Activated gamma-delta T cell treated with Interleukin-2 at 50 U/mL for 16 hours (primary cell): ENCODE measurements around the gene ERBIN.
"Not testable (repeated sequence)": the region's sequence is repeated elsewhere in the genome, so short reads cannot be mapped to it uniquely, and the experiment has no call there.

ENCODE experiments used
- DNase-seq: peaks from one replicate; pipeline ENCODE4 v3.0.0-alpha.2; 2020

ERBIN gene

GRCh38 chr5:66010476-66010875 is 84.1 kb downstream of the ERBIN start:
- DNase-seq, result no peak

DNA sequence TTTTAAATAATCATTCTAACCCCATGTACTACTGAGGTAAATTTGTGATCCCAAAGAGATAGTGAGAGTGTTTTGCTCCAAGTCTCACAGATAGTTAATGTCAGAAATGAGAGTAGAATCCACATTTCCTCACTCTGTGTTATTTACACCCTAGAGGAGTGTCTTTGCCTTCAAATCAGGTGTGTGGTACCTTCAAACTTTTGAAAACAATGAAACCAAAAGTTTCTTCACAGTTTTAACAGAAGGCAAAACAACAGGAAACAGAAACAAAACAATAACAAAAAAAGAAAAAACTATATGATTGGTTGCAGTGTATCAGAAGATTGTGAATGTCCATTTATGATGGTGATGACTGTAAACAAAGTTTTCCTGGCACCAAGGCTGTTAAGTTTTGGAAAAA is 85.9 kb downstream of the ERBIN start:
- no peak for DNase-seq

DNA sequence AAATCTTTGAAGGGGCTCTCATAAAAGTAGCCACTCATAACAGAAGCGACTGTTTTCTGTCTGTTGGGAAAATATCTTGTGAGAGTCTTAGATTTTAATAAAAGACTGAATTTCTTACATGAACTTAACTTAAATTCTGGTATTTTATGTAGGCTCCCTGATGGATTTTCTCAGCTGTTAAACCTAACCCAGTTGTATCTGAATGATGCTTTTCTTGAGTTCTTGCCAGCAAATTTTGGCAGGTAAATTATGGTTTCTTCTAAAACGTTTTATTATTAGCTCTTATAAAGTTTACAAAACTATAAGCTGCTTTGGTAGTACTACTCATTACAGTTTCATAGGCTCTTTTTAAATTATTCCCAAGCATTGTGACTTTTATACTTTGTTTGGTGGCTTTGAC is 87.0 kb downstream of the ERBIN start:
- no peak for DNase-seq

DNA sequence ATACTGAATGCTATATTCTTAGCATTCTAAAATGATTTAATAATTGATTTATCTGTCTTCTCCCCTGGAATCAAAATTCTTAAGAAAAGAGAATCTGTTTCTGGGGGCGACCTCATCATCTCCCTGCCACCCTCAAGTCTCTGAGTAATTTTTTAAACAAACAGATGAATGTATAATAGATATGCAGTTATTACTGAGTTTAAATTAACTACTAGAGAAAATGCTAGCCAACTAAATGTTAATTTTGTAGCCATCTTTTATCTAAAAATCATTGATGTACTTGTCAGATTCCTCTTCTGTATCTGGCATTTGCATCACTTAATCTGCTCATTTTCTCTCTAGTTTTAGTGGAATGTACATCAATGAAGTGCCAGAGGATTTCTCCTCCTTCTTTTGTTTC is 87.5 kb downstream of the ERBIN start:
- DNase-seq, result no peak

DNA sequence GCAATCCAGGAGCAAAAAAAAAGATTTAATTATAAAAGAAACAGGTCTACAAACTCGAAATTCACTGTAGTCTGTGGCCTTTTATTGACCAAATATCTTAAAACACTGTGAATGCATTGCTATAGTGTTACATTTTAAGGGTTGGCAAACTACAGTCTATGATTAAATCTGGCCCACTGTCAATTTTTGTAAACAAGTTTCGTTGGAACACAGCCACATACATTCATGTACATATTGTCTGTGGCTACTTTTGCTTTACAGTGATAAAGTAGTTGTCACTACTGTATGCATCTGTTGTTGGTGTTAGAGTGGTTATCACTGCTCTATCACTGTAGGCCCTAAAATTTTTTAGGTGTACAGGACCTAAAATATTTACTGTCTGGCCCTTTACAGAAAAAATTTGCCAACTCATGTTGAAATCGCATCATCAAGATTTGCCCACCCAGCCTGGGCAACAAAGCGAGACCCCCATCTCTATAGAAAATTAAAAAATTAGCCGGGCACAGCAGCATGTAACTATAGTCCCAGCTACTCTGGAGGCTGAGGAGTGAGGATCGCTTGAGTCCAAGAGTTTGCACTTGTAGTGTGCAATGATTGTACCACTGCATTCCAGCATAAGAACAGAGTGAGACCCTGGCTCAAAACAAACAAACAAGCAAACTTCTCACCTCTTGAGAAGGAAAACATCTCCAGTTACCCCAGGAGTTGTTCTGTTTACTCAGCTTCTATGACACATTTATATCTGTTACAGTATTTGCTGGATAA is 89.0 kb downstream of the ERBIN start:
- no peak for DNase-seq

DNA sequence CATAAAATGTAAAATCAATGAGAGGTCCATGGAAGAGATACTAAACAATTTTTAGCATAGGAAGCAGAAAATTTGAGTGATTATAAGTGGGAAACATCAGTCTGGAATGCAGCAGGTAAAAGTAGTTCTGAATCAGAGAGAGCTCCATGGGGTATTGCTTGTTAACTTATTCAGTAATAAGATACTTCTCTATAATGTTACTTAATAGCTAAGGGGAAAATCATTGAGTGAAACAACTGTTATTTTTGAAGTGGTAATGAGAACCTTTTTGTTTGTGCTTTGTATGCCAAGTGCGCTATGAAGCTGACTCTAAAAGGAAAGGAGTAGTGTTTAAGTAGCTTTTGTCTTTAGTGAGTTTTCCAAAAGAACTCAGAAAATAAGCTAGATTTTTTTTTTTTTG is 95.2 kb downstream of the ERBIN start:
- DNase-seq, result no peak

DNA sequence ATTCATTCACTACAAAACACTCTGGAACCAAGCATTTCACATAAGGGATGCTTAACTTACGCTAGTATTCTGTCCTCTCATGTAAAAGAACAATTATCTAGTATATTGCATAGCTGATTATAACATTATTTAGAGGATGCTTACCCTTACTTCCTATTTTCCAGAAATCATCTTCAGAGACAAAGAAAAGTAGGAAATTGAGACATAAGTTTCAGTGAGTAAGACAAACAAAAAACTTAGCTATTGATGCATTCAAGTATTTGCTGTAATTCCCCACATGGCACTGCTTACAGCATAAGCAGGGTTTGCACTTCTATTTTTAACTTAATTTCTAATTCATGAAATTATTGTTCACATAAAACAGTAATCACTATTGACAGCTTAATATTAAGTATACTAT is 112.9 kb downstream of the ERBIN start:
- no peak for DNase-seq

- DNase-seq, result no peak
Observed at GRCh38 chr5:66039701-66040100, 113.3 kb downstream of the ERBIN start.

DNA sequence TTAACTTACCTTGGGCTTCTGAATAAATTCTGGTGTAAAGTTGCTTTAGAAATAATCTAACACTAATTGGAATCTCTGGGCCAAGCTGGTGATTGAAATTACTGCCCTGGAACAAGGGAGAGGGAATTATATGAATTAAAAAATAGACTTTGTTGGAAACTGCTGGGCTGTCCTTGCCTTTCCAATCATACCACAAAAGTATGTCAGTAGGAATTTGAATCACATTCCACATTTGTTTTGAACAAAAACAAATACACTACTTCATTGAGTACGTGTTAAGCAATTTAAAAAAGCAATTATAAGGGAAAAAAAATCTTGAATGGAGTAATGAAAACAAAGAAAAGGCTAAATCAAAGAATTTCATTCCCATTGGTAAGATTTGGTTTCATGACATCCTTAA is 115.3 kb downstream of the ERBIN start:
- no peak for DNase-seq

GRCh38 chr5:66057239-66057638 is 130.9 kb downstream of the ERBIN start:
- DNase-seq, result no peak

GRCh38 chr5:66061320-66061719 is 134.9 kb downstream of the ERBIN start:
- DNase-seq, result not testable (repeated sequence)

DNA sequence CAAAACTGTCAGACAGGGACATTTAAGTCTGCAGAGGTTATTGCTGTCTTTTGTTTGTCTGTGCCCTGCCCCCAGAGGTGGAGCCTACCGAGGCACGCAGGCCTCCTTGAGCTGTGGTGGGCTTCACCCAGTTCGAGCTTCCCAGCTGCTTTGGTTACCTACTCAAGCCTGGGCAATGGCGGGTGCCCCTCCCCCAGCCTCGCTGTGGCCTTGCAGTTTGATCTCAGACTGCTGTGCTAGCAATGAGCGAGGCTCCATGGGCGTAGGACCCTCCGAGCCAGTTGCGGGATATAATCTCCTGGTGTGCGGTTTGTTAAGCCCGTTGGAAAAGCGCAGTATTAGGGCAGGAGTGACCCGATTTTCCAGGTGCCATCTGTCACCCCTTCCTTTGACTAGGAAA is 136.7 kb downstream of the ERBIN start:
- DNase-seq, result not testable (repeated sequence)

GRCh38 chr5:66066826-66067225 is 140.5 kb downstream of the ERBIN start:
- DNase-seq, result no peak

DNA sequence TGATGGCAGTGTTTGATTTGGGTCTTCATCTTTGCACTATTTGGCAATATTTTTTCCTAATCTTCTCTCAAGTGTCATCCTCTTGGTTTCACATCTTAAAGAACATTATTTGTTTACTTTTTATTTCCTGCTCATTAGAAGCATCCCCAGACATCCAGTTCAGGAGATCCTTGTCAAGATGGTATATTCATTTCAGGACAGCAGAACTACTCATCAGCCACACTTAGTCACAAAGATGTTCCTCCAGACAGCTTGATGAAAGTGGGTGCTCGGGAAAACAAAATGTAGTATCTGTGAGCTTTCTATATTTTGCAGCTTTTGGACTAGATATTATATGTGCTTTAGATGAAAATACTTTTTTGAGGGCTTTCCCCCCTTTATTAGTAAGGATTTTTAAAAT is 145.7 kb downstream of the ERBIN start:
- DNase-seq, result no peak

- DNase-seq, result no peak
Observed at GRCh38 chr5:66074901-66075300, 148.5 kb downstream of the ERBIN start.

DNA sequence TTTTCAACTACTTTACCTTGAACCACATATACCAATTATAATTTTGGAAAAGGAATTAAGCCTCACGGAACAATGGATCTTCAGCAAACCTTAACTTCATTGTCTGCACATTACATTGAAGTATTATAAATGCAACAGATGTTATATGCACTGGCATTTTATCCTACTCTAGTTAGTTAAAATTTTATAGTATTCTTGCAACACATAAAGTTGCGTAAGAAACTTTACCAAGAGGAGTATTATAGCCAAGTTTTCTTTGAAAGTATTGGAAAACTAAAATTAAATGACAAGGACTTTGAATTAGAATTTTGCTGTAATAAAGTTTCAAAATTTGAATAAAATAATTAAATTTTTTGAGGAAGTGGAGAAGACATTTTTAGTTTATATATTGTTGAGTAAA is 154.3 kb downstream of the ERBIN start:
- no peak for DNase-seq

DNA sequence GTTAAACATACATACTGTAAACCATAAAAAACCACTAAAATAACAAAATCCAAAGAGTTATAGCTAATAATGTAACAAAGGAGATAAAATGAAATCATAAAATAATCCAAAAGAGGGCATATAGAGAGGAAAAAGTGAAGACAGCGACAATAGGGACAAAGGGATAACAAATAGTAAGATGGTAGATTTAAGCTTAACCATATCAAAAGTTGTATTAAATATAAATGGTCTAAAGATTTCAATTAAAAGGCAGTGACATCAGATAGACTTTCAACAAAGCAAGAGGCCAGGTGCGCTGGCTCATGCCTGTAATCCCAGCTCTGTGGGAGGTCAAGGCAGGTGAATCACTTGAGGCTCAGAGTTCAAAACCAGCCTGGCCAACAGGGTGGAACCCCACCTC is 163.0 kb downstream of the ERBIN start:
- DNase-seq, result no peak

DNA sequence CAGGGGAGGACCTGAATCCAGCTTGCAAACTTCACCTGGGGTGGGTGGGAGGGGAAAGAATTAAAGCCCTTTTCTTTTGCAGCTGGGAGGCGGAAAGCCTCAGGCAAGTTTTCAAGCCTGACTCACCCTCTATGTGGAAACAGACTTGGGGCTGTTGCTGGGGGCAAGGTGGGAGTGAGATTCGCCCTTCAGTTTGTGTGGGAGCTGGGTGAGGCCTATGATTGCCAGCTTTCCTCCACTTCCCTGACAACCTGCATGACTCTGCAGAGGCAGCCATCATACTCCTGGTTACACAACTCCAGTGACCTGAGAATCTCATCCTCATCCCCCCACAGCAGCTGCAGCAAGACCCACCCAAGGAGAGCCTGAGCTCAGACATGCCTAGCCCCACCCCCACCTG is 174.5 kb downstream of the ERBIN start:
- DNase-seq, result no peak

- no peak for DNase-seq
Observed at GRCh38 chr5:66113160-66113559, 186.8 kb downstream of the ERBIN start.

DNA sequence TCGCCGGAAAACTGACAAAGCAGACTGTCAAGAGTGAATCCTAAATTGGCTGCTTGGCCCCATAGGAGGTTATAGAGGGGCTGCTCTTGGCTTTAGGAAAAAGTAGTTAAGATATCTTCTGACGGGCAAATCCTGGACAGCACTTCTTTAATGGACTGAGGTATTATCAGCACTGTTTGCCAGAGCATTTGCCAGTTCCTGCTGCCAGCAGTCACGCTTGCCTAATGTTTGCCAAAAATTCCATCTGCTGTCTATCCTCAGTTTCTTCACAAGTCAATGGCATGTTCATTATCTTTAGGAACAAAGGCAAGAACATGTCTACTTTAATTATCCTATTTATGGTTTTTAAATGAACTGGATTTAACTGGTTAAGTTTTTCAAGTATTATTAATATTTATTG is 191.9 kb downstream of the ERBIN start:
- DNase-seq, result no peak

DNA sequence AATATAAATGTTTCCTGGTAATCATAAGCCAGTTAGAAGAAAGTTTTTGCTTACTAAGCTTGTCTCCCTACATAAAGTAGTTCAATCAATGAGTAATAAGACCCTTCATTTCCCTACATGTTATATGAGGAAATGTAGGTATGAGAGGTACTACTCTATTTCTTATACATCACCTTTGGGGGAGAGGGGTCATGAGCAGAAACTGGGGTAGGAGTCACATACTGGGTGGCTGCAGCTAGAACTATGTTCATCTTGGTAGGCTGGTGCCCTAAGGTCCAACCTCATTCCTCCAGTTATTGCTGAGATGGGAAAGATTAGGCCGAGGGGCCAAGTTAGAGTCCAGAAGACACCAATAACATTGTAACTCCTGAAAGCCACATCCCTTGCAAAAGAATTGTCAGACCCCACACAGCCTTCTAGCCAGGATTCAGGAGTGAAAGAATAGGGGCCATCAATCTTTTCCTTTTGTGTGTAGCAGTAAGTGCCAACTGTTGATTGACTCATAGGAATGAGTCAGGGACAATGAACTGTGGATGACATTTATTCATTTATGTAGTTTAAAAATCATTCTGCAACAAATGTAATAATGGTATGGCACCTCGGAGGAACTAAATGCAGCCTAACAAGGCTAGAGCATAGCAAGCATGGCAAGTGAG is 196.1 kb downstream of the ERBIN start:
- no peak for DNase-seq

GRCh38 chr5:66129144-66129543 is 202.8 kb downstream of the ERBIN start:
- DNase-seq, result no peak

GRCh38 chr5:66130493-66130892 is 204.1 kb downstream of the ERBIN start:
- DNase-seq, result no peak
